Neural cell (in vitro differentiated cells): ENCODE data around the gene IFIT2.

ENCODE experiments used
- CTCF ChIP-seq: fragments of 450-650 bp; IDR thresholded peaks from 2 replicates; pipeline ENCODE4 v1.5.1; 2014; ENCODE audit warnings: antibody characterized with exemption, mild to moderate bottlenecking, moderate library complexity; ENCODE audit not compliant: poor library complexity, severe bottlenecking
- EP300 ChIP-seq: fragments of 450-650 bp; conservative IDR thresholded peaks from 2 replicates; pipeline ENCODE4 v1.6.1; 2014; ENCODE audit warnings: antibody characterized with exemption, mild to moderate bottlenecking, moderate library complexity; ENCODE audit not compliant: poor library complexity, severe bottlenecking
- EZH2 ChIP-seq: fragments of 200-600, 300-800 bp; shearing (Covaris generic), sonication (generic); IDR thresholded peaks from 2 replicates; pipeline ENCODE4 v1.6.1; 2014; ENCODE audit warnings: antibody characterized with exemption, low read length, borderline replicate concordance, mild to moderate bottlenecking; ENCODE audit not compliant: insufficient read depth, poor library complexity, severe bottlenecking
- MXI1 ChIP-seq: fragments of 450-650 bp; conservative IDR thresholded peaks from 2 replicates; pipeline ENCODE4 v1.6.1; 2014; ENCODE audit warnings: antibody characterized with exemption, mild to moderate bottlenecking; ENCODE audit not compliant: poor library complexity, severe bottlenecking
- POLR2AphosphoS5 ChIP-seq: IDR thresholded peaks from 2 replicates; pipeline ENCODE4 v1.6.1; 2012
- REST ChIP-seq: IDR thresholded peaks from 2 replicates; pipeline ENCODE4 v1.6.1; 2012; ENCODE audit warnings: borderline replicate concordance
- SMC3 ChIP-seq: fragments of 450-650 bp; conservative IDR thresholded peaks from 2 replicates; pipeline ENCODE4 v1.6.1; 2014; ENCODE audit warnings: antibody characterized with exemption, mild to moderate bottlenecking, moderate library complexity; ENCODE audit not compliant: poor library complexity

- TF ChIP-seq POLR2AphosphoS5 (no peak), CTCF (no peak), EZH2 (no peak), EP300 (no peak), SMC3 (no peak), MXI1 (no peak), REST (no peak)
Observed at GRCh38 chr10:89310056-89310893, 8.4 kb downstream of the IFIT2 start.
